A549 treated with Mapracorat at 1 μM for 4 hours (cell line): ENCODE results near the gene PDYN. TPM values are rescaled to one million over a fixed set of nuclear protein-coding genes. Genes with fewer than 3 reads are reported as not detected.

Experiments used
- total RNA-seq: library from RNA; stranded (reverse); fragments of 200-300 nt; extraction: Qiagen RNA extraction; gene quantifications from 5 replicates; pipeline ENCODE4 v1.2.3, GENCODE V29; 2022

Gene PDYN
- total RNA-seq = 0.09 TPM in 1 of 5 replicates, not detected in the others

DNA sequence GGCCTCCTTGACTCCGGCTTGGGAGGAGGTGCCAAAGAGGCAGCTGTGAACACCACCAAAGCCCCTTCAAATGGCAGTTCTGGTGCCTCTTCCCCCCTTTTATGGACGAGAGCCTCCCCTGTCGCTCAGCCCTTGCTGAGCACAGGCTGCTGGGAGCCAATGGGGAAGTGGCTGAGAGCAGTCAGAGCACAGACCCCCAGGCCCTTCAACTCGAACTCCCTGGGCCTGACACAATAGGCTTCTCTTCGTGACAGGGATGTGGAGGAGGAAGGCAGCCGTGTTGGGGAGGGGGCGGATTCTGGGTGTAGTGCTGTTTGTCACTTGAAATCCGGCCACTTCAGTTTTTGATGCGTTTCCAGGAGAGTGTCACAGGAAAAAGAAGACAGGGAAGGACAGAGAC lies at the start of gene PDYN:
PDYN (minus strand) TSS at position 73 of the 400 bp plus-strand sequence. CDS start 10,974 bp downstream, outside the sequence.

Other genes starting within 250 kb of the PDYN start
- gene SIRPA, start 98.7 kb downstream of the PDYN start, total RNA-seq = 21.3 to 26.1 TPM (median 23.9 TPM) in 5 replicates
- gene STK35, start 107.8 kb upstream of the PDYN start, total RNA-seq = 11.1 to 13.0 TPM (median 11.8 TPM) in 5 replicates